ENCODE results near the gene AGRP. TPM values are rescaled to one million over a fixed set of nuclear protein-coding genes. Genes with fewer than 3 reads are reported as not detected.

The AGRP gene
- total and polyA plus RNA-seq, 4 donors, result 0.18 to 0.50 TPM; not detected in 2

DNA sequence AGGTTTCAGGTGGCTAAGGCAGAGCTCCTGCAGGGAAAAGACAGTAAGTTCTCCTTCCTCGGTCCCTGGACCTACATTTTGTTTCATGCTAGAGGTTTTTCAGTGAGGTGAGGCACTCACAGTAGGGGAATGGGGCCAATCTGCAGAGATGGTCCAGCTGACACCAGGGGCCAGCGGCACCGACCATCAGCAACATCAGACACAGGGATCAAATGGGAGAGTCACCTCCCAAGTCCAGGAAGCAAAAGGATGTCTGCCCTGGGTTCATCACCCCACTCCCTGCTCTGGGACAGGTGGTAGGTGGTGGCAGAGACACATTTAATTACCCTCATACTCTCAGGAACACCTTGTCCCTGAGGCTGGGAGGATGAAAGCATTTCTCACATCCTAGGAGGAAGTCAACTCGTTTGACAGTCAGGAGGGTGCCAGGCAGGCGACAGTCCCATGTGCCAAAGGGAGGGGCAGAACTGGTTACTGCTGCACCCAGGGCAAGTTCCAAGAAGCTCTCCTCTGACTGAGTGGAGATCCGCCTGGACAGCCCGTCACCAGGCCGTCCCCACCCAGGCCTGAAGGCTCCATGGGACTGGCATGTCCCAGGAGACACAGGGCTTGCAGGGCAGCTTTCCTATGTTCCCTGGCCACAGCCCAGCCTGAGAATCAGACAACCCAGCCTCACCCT is 21.6 kb downstream of the AGRP start:
- Histone ChIP-seq H3K4me1 (ENCODE audit: control insufficient read depth in 4 of 4, insufficient read depth in 4 of 4, low read length in 3 of 4) (peaks cover 22 to 59% (median 40%) of the 10 kb centered on the region in 4 donors), H3K9me3 (ENCODE audit: control insufficient read depth in 4 of 4, low read length in 3 of 4) (no peaks in the 10 kb centered on the region), H3K4me3 (ENCODE audit: low read depth in 1 of 3, low read length in 3 of 3) (no peak overlapping the region), H3K27ac (ENCODE audit: low read depth in 1 of 2, low read length in 2 of 2) (no peak overlapping the region), H3K9ac (ENCODE audit: low read depth in 1 of 2, low read length in 2 of 2) (no peak overlapping the region), H3K27me3 (ENCODE audit: control insufficient read depth in 4 of 4, insufficient read depth in 4 of 4, low read length in 3 of 4) (no peaks in the 10 kb centered on the region), H3K36me3 (ENCODE audit: control insufficient read depth in 4 of 4, insufficient read depth in 3 of 4, low read depth in 1 of 4, low read length in 3 of 4) (peaks cover 0 to 2% (median 0%) of the 10 kb centered on the region in 4 donors)
- TF ChIP-seq, protein P1, sequence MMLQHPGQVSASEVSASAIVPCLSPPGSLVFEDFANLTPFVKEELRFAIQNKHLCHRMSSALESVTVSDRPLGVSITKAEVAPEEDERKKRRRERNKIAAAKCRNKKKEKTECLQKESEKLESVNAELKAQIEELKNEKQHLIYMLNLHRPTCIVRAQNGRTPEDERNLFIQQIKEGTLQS (IDR thresholded peaks at IDR 0.05), result no peak
- TF ChIP-seq SP1 (IDR thresholded peaks at IDR 0.05), result peak; percentile 8
- DNase-seq (ENCODE audit: low spot score), result no peak
- WGBS, result 79% methylated on average over 8 of the region's 8 CpGs

DNA sequence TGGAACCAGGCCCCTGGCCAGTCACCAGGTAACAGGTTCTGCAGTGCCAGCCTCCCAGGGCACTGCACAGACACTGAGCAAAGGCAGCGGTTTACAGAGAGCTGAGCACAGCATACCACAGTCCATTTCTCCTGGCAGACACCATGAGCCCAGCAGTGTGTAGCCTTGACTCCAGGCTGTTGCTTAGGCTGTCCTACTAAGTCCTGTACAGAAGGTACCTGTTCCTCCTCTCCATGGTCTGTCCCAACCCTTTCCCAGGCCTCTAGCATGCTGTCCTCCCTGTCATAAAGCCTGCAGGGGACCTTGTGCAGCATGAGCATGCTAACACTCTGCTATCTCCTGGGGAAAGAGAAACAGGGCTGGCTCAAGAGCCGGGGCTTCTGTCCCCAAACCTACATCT is 22.4 kb downstream of the AGRP start:
- Histone ChIP-seq H3K9me3 (ENCODE audit: control insufficient read depth in 4 of 4, low read length in 3 of 4) (no peaks in the 10 kb centered on the region), H3K27ac (ENCODE audit: low read depth in 1 of 2, low read length in 2 of 2) (no peak overlapping the region), H3K36me3 (ENCODE audit: control insufficient read depth in 4 of 4, insufficient read depth in 3 of 4, low read depth in 1 of 4, low read length in 3 of 4) (peaks cover 0 to 2% (median 0%) of the 10 kb centered on the region in 4 donors), H3K4me1 (ENCODE audit: control insufficient read depth in 4 of 4, insufficient read depth in 4 of 4, low read length in 3 of 4) (peaks cover 22 to 62% (median 44%) of the 10 kb centered on the region in 4 donors), H3K4me3 (ENCODE audit: low read depth in 1 of 3, low read length in 3 of 3) (no peak overlapping the region), H3K9ac (ENCODE audit: low read depth in 1 of 2, low read length in 2 of 2) (no peak overlapping the region), H3K27me3 (ENCODE audit: control insufficient read depth in 4 of 4, insufficient read depth in 4 of 4, low read length in 3 of 4) (no peaks in the 10 kb centered on the region)
- DNase-seq (ENCODE audit: low spot score), result no peak
- TF ChIP-seq FOXA1 (IDR thresholded peaks at IDR 0.05) (no peak), EGR1 (IDR thresholded peaks at IDR 0.05; ENCODE audit: low read depth in 2 of 2) (no peak), GABPA (IDR thresholded peaks at IDR 0.05 in 1 of 2, conservative IDR thresholded peaks at IDR 0.05 in 1 of 2) (no peak), JUND (IDR thresholded peaks at IDR 0.05) (no peak), FOXA2 (IDR thresholded peaks at IDR 0.05) (no peak), TAF1 (conservative IDR thresholded peaks at IDR 0.05) (no peak), RAD21 (IDR thresholded peaks at IDR 0.05) (no peak), YY1 (IDR thresholded peaks at IDR 0.05) (no peak), HNF4G (IDR thresholded peaks at IDR 0.05) (no peak), SP1 (IDR thresholded peaks at IDR 0.05) (no peak), NR2F2 (IDR thresholded peaks at IDR 0.05) (no peak), RXRA (IDR thresholded peaks at IDR 0.05) (no peak), HNF4A (conservative IDR thresholded peaks at IDR 0.05) (no peak)
- TF ChIP-seq, protein P2, sequence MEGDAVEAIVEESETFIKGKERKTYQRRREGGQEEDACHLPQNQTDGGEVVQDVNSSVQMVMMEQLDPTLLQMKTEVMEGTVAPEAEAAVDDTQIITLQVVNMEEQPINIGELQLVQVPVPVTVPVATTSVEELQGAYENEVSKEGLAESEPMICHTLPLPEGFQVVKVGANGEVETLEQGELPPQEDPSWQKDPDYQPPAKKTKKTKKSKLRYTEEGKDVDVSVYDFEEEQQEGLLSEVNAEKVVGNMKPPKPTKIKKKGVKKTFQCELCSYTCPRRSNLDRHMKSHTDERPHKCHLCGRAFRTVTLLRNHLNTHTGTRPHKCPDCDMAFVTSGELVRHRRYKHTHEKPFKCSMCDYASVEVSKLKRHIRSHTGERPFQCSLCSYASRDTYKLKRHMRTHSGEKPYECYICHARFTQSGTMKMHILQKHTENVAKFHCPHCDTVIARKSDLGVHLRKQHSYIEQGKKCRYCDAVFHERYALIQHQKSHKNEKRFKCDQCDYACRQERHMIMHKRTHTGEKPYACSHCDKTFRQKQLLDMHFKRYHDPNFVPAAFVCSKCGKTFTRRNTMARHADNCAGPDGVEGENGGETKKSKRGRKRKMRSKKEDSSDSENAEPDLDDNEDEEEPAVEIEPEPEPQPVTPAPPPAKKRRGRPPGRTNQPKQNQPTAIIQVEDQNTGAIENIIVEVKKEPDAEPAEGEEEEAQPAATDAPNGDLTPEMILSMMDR (IDR thresholded peaks at IDR 0.05; ENCODE audit: low read depth, low read length, missing input control), result no peak
- TF ChIP-seq, protein P3, sequence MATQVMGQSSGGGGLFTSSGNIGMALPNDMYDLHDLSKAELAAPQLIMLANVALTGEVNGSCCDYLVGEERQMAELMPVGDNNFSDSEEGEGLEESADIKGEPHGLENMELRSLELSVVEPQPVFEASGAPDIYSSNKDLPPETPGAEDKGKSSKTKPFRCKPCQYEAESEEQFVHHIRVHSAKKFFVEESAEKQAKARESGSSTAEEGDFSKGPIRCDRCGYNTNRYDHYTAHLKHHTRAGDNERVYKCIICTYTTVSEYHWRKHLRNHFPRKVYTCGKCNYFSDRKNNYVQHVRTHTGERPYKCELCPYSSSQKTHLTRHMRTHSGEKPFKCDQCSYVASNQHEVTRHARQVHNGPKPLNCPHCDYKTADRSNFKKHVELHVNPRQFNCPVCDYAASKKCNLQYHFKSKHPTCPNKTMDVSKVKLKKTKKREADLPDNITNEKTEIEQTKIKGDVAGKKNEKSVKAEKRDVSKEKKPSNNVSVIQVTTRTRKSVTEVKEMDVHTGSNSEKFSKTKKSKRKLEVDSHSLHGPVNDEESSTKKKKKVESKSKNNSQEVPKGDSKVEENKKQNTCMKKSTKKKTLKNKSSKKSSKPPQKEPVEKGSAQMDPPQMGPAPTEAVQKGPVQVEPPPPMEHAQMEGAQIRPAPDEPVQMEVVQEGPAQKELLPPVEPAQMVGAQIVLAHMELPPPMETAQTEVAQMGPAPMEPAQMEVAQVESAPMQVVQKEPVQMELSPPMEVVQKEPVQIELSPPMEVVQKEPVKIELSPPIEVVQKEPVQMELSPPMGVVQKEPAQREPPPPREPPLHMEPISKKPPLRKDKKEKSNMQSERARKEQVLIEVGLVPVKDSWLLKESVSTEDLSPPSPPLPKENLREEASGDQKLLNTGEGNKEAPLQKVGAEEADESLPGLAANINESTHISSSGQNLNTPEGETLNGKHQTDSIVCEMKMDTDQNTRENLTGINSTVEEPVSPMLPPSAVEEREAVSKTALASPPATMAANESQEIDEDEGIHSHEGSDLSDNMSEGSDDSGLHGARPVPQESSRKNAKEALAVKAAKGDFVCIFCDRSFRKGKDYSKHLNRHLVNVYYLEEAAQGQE (IDR thresholded peaks at IDR 0.05), result no peak
- TF ChIP-seq, protein P1 (IDR thresholded peaks at IDR 0.05), result no peak
- TF ChIP-seq, protein P4, sequence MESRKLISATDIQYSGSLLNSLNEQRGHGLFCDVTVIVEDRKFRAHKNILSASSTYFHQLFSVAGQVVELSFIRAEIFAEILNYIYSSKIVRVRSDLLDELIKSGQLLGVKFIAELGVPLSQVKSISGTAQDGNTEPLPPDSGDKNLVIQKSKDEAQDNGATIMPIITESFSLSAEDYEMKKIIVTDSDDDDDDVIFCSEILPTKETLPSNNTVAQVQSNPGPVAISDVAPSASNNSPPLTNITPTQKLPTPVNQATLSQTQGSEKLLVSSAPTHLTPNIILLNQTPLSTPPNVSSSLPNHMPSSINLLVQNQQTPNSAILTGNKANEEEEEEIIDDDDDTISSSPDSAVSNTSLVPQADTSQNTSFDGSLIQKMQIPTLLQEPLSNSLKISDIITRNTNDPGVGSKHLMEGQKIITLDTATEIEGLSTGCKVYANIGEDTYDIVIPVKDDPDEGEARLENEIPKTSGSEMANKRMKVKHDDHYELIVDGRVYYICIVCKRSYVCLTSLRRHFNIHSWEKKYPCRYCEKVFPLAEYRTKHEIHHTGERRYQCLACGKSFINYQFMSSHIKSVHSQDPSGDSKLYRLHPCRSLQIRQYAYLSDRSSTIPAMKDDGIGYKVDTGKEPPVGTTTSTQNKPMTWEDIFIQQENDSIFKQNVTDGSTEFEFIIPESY (IDR thresholded peaks at IDR 0.05), result no peak
- TF ChIP-seq, protein P5, sequence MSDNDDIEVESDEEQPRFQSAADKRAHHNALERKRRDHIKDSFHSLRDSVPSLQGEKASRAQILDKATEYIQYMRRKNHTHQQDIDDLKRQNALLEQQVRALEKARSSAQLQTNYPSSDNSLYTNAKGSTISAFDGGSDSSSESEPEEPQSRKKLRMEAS (IDR thresholded peaks at IDR 0.05), result no peak
- 83% methylated on average over 2 of the region's 2 CpGs for WGBS
